Gastroesophageal sphincter (tissue), 3 donors: ENCODE measurements around the gene DCST1.

Source experiments
- EP300 ChIP-seq: sonication (generic); formaldehyde crosslinking; IDR thresholded peaks from one replicate; pipeline ENCODE4 v1.6.1; 2017; ENCODE audit warnings: antibody characterized with exemption, mild to moderate bottlenecking
- POLR2A ChIP-seq, 2 donors: fragments of 450-650 bp; IDR thresholded peaks; one replicate each; pipeline ENCODE4 v1.6.1; 2017; ENCODE audit warnings: antibody characterized with exemption in 2 of 2, mild to moderate bottlenecking in 2 of 2, moderate library complexity in 1 of 2
- POLR2AphosphoS5 ChIP-seq: sonication (generic); formaldehyde crosslinking; IDR thresholded peaks from one replicate; pipeline ENCODE4 v1.6.1; 2017; ENCODE audit warnings: antibody characterized with exemption
- TF ChIP-seq, protein P1 (sequence below), 4 experiments: fragments of 200-600 bp in 2 of 4; fragments of 450-650 bp in 2 of 4; sonication (generic) in 1 of 4; IDR thresholded peaks; one replicate each; pipeline ENCODE4 v1.5.1; 2017 to 2019; ENCODE audit warnings: antibody characterized with exemption in 4 of 4, mild to moderate bottlenecking in 2 of 4, moderate library complexity in 2 of 4

DNA sequence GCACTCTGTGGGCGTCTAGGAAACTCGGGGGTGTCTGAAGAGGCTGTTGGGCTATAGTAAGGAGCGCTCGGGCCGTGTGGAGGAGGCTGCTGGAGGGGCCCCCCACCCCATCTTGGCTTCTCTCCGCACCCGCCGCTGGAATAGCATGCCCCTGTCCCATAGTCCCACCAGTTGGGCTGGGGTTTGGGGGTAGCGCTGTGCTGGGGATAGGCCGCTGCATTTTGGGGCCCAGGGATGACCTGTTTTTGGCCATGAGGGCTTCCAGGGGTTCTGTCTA lies 45.5 kb downstream of the DCST1 start:
- TF ChIP-seq POLR2A (IDR thresholded peaks at IDR 0.05) (no peak), POLR2AphosphoS5 (no peak), EP300 (no peak)
- TF ChIP-seq, protein P1, sequence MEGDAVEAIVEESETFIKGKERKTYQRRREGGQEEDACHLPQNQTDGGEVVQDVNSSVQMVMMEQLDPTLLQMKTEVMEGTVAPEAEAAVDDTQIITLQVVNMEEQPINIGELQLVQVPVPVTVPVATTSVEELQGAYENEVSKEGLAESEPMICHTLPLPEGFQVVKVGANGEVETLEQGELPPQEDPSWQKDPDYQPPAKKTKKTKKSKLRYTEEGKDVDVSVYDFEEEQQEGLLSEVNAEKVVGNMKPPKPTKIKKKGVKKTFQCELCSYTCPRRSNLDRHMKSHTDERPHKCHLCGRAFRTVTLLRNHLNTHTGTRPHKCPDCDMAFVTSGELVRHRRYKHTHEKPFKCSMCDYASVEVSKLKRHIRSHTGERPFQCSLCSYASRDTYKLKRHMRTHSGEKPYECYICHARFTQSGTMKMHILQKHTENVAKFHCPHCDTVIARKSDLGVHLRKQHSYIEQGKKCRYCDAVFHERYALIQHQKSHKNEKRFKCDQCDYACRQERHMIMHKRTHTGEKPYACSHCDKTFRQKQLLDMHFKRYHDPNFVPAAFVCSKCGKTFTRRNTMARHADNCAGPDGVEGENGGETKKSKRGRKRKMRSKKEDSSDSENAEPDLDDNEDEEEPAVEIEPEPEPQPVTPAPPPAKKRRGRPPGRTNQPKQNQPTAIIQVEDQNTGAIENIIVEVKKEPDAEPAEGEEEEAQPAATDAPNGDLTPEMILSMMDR (IDR thresholded peaks at IDR 0.05), result no peak
